Lung (tissue), 12 donors: Measurements from ENCODE around the gene PSMD7. TPM values are rescaled to one million over a fixed set of nuclear protein-coding genes. Genes with fewer than 3 reads are reported as not detected.
"Not testable (repeated sequence)": the region's sequence is repeated elsewhere in the genome, so short reads cannot be mapped to it uniquely, and the experiment has no call there.

Source experiments
- ATAC-seq: fragments of 200-7000 bp; cut with Tn5 transposase; one replicate; pipeline ENCODE4 v1.9.1; 2020; ENCODE audit warnings: moderate number of reproducible peaks; ENCODE audit not compliant: insufficient read depth, low FRiP score
- DNase-seq, 3 donors: peaks; one replicate each; pipeline ENCODE4 v3.0.0-alpha.2; 2013 to 2017
- H3K27ac ChIP-seq, 2 donors: one replicate each; pipeline ENCODE4 v1.5.1; 2013; ENCODE audit warnings: mild to moderate bottlenecking in 2 of 2, moderate library complexity in 2 of 2, control low read depth in 1 of 2, inconsistent platforms in 1 of 2, low read depth in 1 of 2, low read length in 1 of 2
- H3K27me3 ChIP-seq, 3 donors: one replicate each; pipeline ENCODE4 v1.5.1; 2013; ENCODE audit warnings: low read length in 2 of 3; ENCODE audit not compliant: control insufficient read depth in 3 of 3, insufficient read depth in 3 of 3
- H3K36me3 ChIP-seq, 4 donors: one replicate each; pipeline ENCODE4 v1.5.1; 2013; ENCODE audit warnings: low read length in 4 of 4, mild to moderate bottlenecking in 1 of 4, moderate library complexity in 1 of 4; ENCODE audit not compliant: control insufficient read depth in 4 of 4, insufficient read depth in 4 of 4
- H3K4me1 ChIP-seq, 5 donors: one replicate each; pipeline ENCODE4 v1.5.1; 2013; ENCODE audit warnings: low read length in 5 of 5, mild to moderate bottlenecking in 2 of 5, moderate library complexity in 1 of 5; ENCODE audit not compliant: control insufficient read depth in 5 of 5, insufficient read depth in 5 of 5
- H3K4me3 ChIP-seq: one replicate; pipeline ENCODE4 v1.5.1; 2013; ENCODE audit warnings: mild to moderate bottlenecking, control low read depth, moderate library complexity
- H3K9ac ChIP-seq, 2 donors: one replicate each; pipeline ENCODE4 v1.5.1; 2013; ENCODE audit warnings: low read length in 2 of 2, control low read depth in 1 of 2; ENCODE audit not compliant: insufficient read depth in 1 of 2
- H3K9me3 ChIP-seq, 4 donors: one replicate each; pipeline ENCODE4 v1.5.1; 2013; ENCODE audit warnings: low read length in 3 of 4, mild to moderate bottlenecking in 1 of 4, moderate library complexity in 1 of 4; ENCODE audit not compliant: control insufficient read depth in 4 of 4, insufficient read depth in 3 of 4
- CTCF ChIP-seq: IDR thresholded peaks from 2 replicates; pipeline ENCODE4 v1.5.1; 2012; ENCODE audit warnings: mild to moderate bottlenecking; ENCODE audit errors: control extremely low read depth, extremely low read depth
- WGBS, 2 donors: extraction: QIAGEN DNeasy Blood & Tissue Kit; methylation state at CpG; one replicate each; pipeline ENCODE4 v1.1.7; 2013; 5-methylcytosine and 5-hydroxymethylcytosine counted together
- polyA plus RNA-seq, 2 donors: library from polyadenylated mRNA; stranded (reverse); fragments of 200-250 nt; gene quantifications; one replicate each; pipeline ENCODE4 v1.2.1, GENCODE V29; 2013
- total RNA-seq, 2 donors: library from RNA; depleted of rRNA in 1 of 2; stranded (reverse); fragments of >200 nt in 1 of 2; gene quantifications; one replicate each; pipeline ENCODE4 v1.2.1, GENCODE V29; 2014 to 2021
- donor health status: control.
- donor health status: control.
- donor health status: Bipolar disorder and iron deficiency.
- donor health status: healthy.
- donor health status: DM: yes; HTN: yes; CAD: no.

PSMD7 gene
- total and polyA plus RNA-seq, 4 donors: 30.7 to 118 (median 58.7) TPM

GRCh38 chr16:74322301-74322710 lies 25.7 kb downstream of the PSMD7 start:
- no peak for DNase-seq
- H3K9ac ChIP-seq: no peak overlapping the region
- peak; percentile 30 for ATAC-seq
- no peaks in the 10 kb centered on the region for H3K27me3 ChIP-seq
- H3K36me3 ChIP-seq: peaks cover 3 to 14% (median 9%) of the 10 kb centered on the region in 4 donors
- H3K4me3 ChIP-seq: no peak overlapping the region
- peaks cover 0 to 16% (median 6%) of the 10 kb centered on the region in 5 donors for H3K4me1 ChIP-seq
- 72 to 91% methylated on average over 7 of the region's 7 CpGs for whole genome bisulfite sequencing, 2 donors
- H3K27ac ChIP-seq: peak overlapping the region in 1 of 2 donors; percentile 82
- no peak for TF ChIP-seq CTCF
- no peaks in the 10 kb centered on the region for H3K9me3 ChIP-seq

GRCh38 chr16:74324777-74325176 lies 28.2 kb downstream of the PSMD7 start:
- H3K27me3 ChIP-seq, H3K9me3 ChIP-seq, H3K9ac ChIP-seq, H3K4me3 ChIP-seq, DNase-seq, ATAC-seq, H3K27ac ChIP-seq: not testable (repeated sequence)
- peaks cover 0 to 16% (median 6%) of the 10 kb centered on the region in 5 donors for H3K4me1 ChIP-seq
- H3K36me3 ChIP-seq: peaks cover 3 to 19% (median 9%) of the 10 kb centered on the region in 4 donors
- 97 to 98% methylated on average over 5 of the region's 5 CpGs for WGBS, 2 donors

GRCh38 chr16:74325641-74326040 lies 29.0 kb downstream of the PSMD7 start:
- Histone ChIP-seq H3K27me3 (no peaks in the 10 kb centered on the region), H3K9me3 (no peaks in the 10 kb centered on the region), H3K27ac (no peak overlapping the region), H3K9ac (no peak overlapping the region), H3K36me3 (peaks cover 3 to 22% (median 9%) of the 10 kb centered on the region in 4 donors), H3K4me1 (peaks cover 0 to 14% (median 4%) of the 10 kb centered on the region in 5 donors), H3K4me3 (no peak overlapping the region)
- 88 to 93% methylated on average over 10 of the region's 10 CpGs for WGBS, 2 donors
- DNase-seq (no peak), ATAC-seq (no peak)
- TF ChIP-seq CTCF: no peak

GRCh38 chr16:74328346-74328745 lies 31.7 kb downstream of the PSMD7 start:
- not testable (repeated sequence) for H3K9me3 ChIP-seq, ATAC-seq, H3K27ac ChIP-seq, H3K9ac ChIP-seq, H3K27me3 ChIP-seq, DNase-seq, H3K4me3 ChIP-seq, H3K4me1 ChIP-seq
- peaks cover 0 to 36% (median 10%) of the 10 kb centered on the region in 4 donors for H3K36me3 ChIP-seq
- 96 to 99% methylated on average over 8 to 9 of the region's 9 CpGs for WGBS, 2 donors

- not testable (repeated sequence) for DNase-seq, H3K4me3 ChIP-seq, H3K27ac ChIP-seq, H3K27me3 ChIP-seq, H3K4me1 ChIP-seq, H3K9ac ChIP-seq, H3K9me3 ChIP-seq, ATAC-seq
- WGBS, 2 donors: 89 to 93% methylated on average over 8 of the region's 8 CpGs
- H3K36me3 ChIP-seq: peaks cover 0 to 29% (median 8%) of the 10 kb centered on the region in 4 donors
Observed at GRCh38 chr16:74332469-74332868, 35.9 kb downstream of the PSMD7 start.

GRCh38 chr16:74337506-74337905 lies 40.9 kb downstream of the PSMD7 start:
- not testable (repeated sequence) for H3K27me3 ChIP-seq, DNase-seq, H3K4me1 ChIP-seq, ATAC-seq, H3K27ac ChIP-seq, H3K9ac ChIP-seq, H3K4me3 ChIP-seq, H3K9me3 ChIP-seq
- peaks cover 0 to 18% (median 10%) of the 10 kb centered on the region in 4 donors for H3K36me3 ChIP-seq
- 81 to 100% methylated on average over 2 to 3 of the region's 3 CpGs for WGBS, 2 donors

GRCh38 chr16:74339226-74339625 lies 42.6 kb downstream of the PSMD7 start:
- not testable (repeated sequence) for H3K27me3 ChIP-seq, DNase-seq, H3K27ac ChIP-seq, H3K9me3 ChIP-seq, H3K4me1 ChIP-seq, H3K9ac ChIP-seq, ATAC-seq, H3K4me3 ChIP-seq
- H3K36me3 ChIP-seq: peaks cover 0 to 15% (median 12%) of the 10 kb centered on the region in 4 donors
- WGBS, 2 donors: 96% methylated on average over 10 of the region's 10 CpGs
